SK-N-SH (cell line): ENCODE results near the gene MAN1B1. TPM values are rescaled to one million over a fixed set of nuclear protein-coding genes. Genes with fewer than 3 reads are reported as not detected.
A peak's percentile ranks its signal among the peaks of the same experiment; 100 is the strongest.

Experiments
- CTCF ChIA-PET: fragments of 300-600, 350-600 bp; formaldehyde crosslinking; extraction: SDS; loops from one replicate; lab custom pipeline; 2021; lab: Yijun Ruan, JAX
- POLR2A ChIA-PET: fragments of 350-600 bp; sonication (Branson Sonifier 250); formaldehyde crosslinking; extraction: SDS; loops from one replicate; lab custom pipeline; 2020; ENCODE audit warnings: antibody characterized with exemption, inconsistent platforms; lab: Yijun Ruan, JAX
- DNase-seq: peaks from one replicate; pipeline ENCODE4 v3.0.0; 2012
- H2AFZ ChIP-seq: fragments of 200-600 bp; sonication (generic); 2 replicates; pipeline ENCODE4 v1.8.1; 2016; ENCODE audit warnings: antibody characterized with exemption, mild to moderate bottlenecking, low read depth
- H3F3A ChIP-seq: fragments of 200-600 bp; sonication (generic); replicated peaks from 2 replicates; pipeline ENCODE3; 2016; ENCODE audit warnings: antibody characterized with exemption, mild to moderate bottlenecking; ENCODE audit not compliant: insufficient read depth
- H3K27ac ChIP-seq, 2 experiments: fragments of 200-500 bp in 1 of 2; fragments of 200-600 bp in 1 of 2; sonication (Bioruptor generic) in 1 of 2; sonication (generic), shearing (Covaris generic) in 1 of 2; 2 replicates each; pipeline versions ENCODE4 v1.5.1 to v1.6.1; 2014 to 2016; ENCODE audit warnings: low read depth in 2 of 2, inconsistent platforms in 1 of 2, low read length in 1 of 2, mild to moderate bottlenecking in 1 of 2, mixed read lengths in 1 of 2
- H3K27me3 ChIP-seq: fragments of 200-600 bp; sonication (generic), shearing (Covaris generic); 2 replicates; pipeline ENCODE4 v1.6.1; 2016; ENCODE audit warnings: mixed run types; ENCODE audit not compliant: insufficient read depth
- H3K36me3 ChIP-seq, 2 experiments: fragments of 200-500 bp in 1 of 2; fragments of 200-600 bp in 1 of 2; sonication (Bioruptor generic) in 1 of 2; sonication (generic) in 1 of 2; replicated peaks in 1 of 2; 2 replicates each; pipeline versions ENCODE3 to v1.5.1; 2014 to 2016; ENCODE audit warnings: low read length in 1 of 2, mild to moderate bottlenecking in 1 of 2; ENCODE audit not compliant: insufficient read depth in 2 of 2, control insufficient read depth in 1 of 2
- H3K4me1 ChIP-seq, 2 experiments: fragments of 200-500 bp in 1 of 2; fragments of 200-600 bp in 1 of 2; sonication (Bioruptor generic) in 1 of 2; sonication (generic), shearing (Covaris generic) in 1 of 2; 2 replicates each; pipeline versions ENCODE4 v1.5.1 to v1.6.1; 2014 to 2016; ENCODE audit warnings: low read depth in 1 of 2, low read length in 1 of 2, mixed run types in 1 of 2; ENCODE audit not compliant: insufficient read depth in 2 of 2, control insufficient read depth in 1 of 2
- H3K4me2 ChIP-seq: fragments of 200-600 bp; sonication (generic), shearing (Covaris generic); 2 replicates; pipeline ENCODE4 v1.6.1; 2017; ENCODE audit warnings: mixed run types
- H3K4me3 ChIP-seq, 2 experiments: fragments of 200-500 bp in 1 of 2; fragments of 200-600 bp in 1 of 2; sonication (Bioruptor generic) in 1 of 2; sonication (generic), shearing (Covaris generic) in 1 of 2; 2 replicates each; pipeline versions ENCODE4 v1.5.1 to v1.8.1; 2014 to 2016; ENCODE audit warnings: low read depth in 2 of 2, inconsistent platforms in 1 of 2, low read length in 1 of 2, mild to moderate bottlenecking in 1 of 2, mixed read lengths in 1 of 2, moderate library complexity in 1 of 2
- H3K79me2 ChIP-seq: fragments of 200-600 bp; sonication (generic); 2 replicates; pipeline ENCODE4 v1.8.1; 2017; ENCODE audit warnings: mild to moderate bottlenecking; ENCODE audit not compliant: insufficient read depth
- H3K9ac ChIP-seq: fragments of 200-600 bp; sonication (generic); 2 replicates; pipeline ENCODE4 v1.6.1; 2017; ENCODE audit warnings: mixed run types
- H3K9me2 ChIP-seq: fragments of 200-600 bp; sonication (generic); 2 replicates; pipeline ENCODE4 v1.6.1; 2017; ENCODE audit warnings: mixed run types
- H3K9me3 ChIP-seq: fragments of 200-600 bp; sonication (generic); 2 replicates; pipeline ENCODE4 v1.6.1; 2017; ENCODE audit warnings: mixed run types, mild to moderate bottlenecking, moderate library complexity
- H4K20me1 ChIP-seq: fragments of 200-600 bp; sonication (generic); 2 replicates; pipeline ENCODE4 v1.6.1; 2017; ENCODE audit warnings: mild to moderate bottlenecking, mixed run types; ENCODE audit not compliant: insufficient read depth
- FOSL2 ChIP-seq: IDR thresholded peaks from 2 replicates; pipeline ENCODE4 v1.4.0; 2012; ENCODE audit warnings: low read depth, mild to moderate bottlenecking, moderate library complexity, borderline replicate concordance
- GABPA ChIP-seq: IDR thresholded peaks from 2 replicates; pipeline ENCODE4 v1.4.0; 2012; ENCODE audit warnings: low read depth, mild to moderate bottlenecking
- MXI1 ChIP-seq: IDR thresholded peaks from 2 replicates; pipeline ENCODE4 v1.6.1; 2012; ENCODE audit warnings: mild to moderate bottlenecking, low read depth, low read length, improper control_type of control experiment
- RAD21 ChIP-seq: IDR thresholded peaks from 2 replicates; pipeline ENCODE4 v1.6.1; 2012; ENCODE audit warnings: mild to moderate bottlenecking, low read length
- WGBS: methylation state at CpG from one replicate; pipeline ENCODE4 v1.1.6; 2017; ENCODE audit warnings: low lambda C conversion rate; 5-methylcytosine and 5-hydroxymethylcytosine counted together
- polyA plus RNA-seq, 3 experiments: library from polyadenylated mRNA; depleted of rRNA; stranded (reverse); fragments of >200 nt; gene quantifications; 2 replicates each; pipeline ENCODE4 v1.2.3, GENCODE V29; 2012
- TF ChIP-seq, protein P1 (sequence below): IDR thresholded peaks from 2 replicates; pipeline ENCODE4 v1.4.0; 2012; ENCODE audit warnings: low read depth
- TF ChIP-seq, protein P2 (sequence below): IDR thresholded peaks from 2 replicates; pipeline ENCODE4; 2012
- TF ChIP-seq, protein P3 (sequence below): fragments of 200-600 bp; sonication (generic); IDR thresholded peaks from 2 replicates; pipeline ENCODE4 v1.6.1; 2017; ENCODE audit warnings: antibody characterized with exemption, mild to moderate bottlenecking, moderate library complexity
- TF ChIP-seq, protein P4 (sequence below): IDR thresholded peaks from 2 replicates; pipeline ENCODE4 v1.4.0; 2012; ENCODE audit warnings: low read depth, borderline replicate concordance

Gene MAN1B1
- polyA plus RNA-seq, 1 of the 3 experiments (the other 2 are of a cell fraction) = 57.8 TPM

DNA sequence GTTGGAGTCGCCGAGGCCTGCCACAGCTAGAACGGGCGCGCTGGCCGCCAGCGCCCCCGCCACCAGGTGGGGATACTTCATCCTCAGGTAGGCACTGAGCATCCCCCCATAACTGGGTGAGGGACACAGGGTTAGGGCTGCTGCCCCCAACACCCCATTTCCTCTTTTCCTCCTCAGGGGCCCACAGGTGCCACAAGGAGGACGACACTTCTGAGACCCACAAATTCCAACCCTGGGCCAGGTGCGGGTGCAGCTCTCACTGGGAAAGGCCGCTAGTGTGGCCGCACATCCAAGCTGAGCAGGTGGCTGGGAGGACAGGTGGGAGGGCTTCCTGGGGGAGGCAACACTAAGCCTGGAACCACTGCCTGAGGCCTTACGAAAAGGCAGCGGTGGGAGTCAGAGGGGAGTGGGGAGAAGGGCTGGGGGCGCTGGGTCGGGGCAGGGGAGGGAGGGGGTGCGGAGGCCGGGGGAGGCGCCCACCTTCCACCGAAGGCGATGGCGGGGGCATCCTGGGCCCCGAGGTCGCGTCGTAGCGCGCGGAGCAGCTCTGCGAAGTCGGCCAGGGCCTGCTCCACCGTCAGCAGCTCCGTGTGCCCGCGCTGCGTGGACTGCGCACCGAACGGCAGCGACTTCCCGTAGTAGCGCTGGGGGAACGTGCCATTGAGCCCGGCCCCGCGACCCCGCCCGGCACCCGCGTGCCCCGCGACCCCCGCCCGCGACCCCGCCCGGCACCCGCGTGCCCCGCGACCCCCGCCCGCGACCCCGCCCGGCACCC, 26.8 kb downstream of the MAN1B1 start:
- Histone ChIP-seq H3K27me3 (no peaks in the 10 kb centered on the region), H3K9me3 (no peaks in the 10 kb centered on the region), H3F3A (no peaks in the 10 kb centered on the region), H3K27ac (no peak overlapping the region), H2AFZ (no peak overlapping the region), H3K4me1 (peaks cover 0 to 10% of the 10 kb centered on the region in 2 experiments; a peak in 1 of 4 replicates), H3K9ac (no peak overlapping the region), H3K4me2 (no peak overlapping the region; the same call in 1 of the 2 replicates), H3K36me3 (peaks cover 0 to 37% of the 10 kb centered on the region in 2 experiments), H4K20me1 (no peaks in the 10 kb centered on the region), H3K4me3 (peak overlapping the region in 1 of 2 experiments; percentile 39; a peak in 2 of 4 replicates), H3K9me2 (no peaks in the 10 kb centered on the region), H3K79me2 (no peaks in the 10 kb centered on the region)
- WGBS = 73% methylated on average over 24 of the region's 66 CpGs
- no peak for TF ChIP-seq FOSL2
- TF ChIP-seq, protein P1, sequence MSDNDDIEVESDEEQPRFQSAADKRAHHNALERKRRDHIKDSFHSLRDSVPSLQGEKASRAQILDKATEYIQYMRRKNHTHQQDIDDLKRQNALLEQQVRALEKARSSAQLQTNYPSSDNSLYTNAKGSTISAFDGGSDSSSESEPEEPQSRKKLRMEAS = 0 out of 2 replicates have a peak, but pooled peaks have one; percentile 5
- DNase-seq = peak; percentile 76
- ChIA-PET POLR2A (interaction anchor here (0.6 to 1.6 kb wide), 3 partner anchors 16 to 127 kb away, joined by 3 to 7 read pairs (median 4); partner anchors contain the start of gene TUBB4B), CTCF (interaction anchor here (1.4 to 4.4 kb wide), 4 partner anchors 17 to 123 kb away, joined by 3 to 27 read pairs (median 6); partner anchors contain the start of gene RNF224)

DNA sequence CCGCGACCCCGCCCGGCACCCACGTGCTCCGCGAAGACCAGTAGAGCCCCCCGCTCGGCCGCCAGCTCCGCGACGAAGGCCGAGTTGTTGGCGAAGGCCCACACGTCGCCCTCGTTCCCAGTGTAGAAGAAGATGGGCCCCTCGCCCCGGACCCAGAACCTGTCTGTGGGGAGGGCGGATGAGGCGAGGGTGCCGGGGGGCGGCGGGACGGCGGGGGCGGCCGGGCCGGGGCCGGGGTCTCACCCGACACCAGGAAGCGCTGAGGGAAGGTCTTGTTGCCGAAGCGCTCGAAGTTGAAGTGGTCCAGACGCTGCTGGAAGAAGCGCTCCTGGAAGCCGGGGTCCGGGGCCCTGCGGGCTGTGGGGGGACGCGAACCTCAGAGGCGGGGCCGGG, 27.4 kb downstream of the MAN1B1 start:
- ChIA-PET CTCF (interaction anchor here (1.4 to 4.4 kb wide), 5 partner anchors 63 to 122 kb away, joined by 3 to 27 read pairs (median 8); partner anchors contain the start of genes NPDC1 and RNF224), POLR2A (interaction anchor here (0.9 to 1.6 kb wide), 3 partner anchors 16 to 127 kb away, joined by 3 to 7 read pairs (median 4); partner anchors contain the start of gene TUBB4B)
- Histone ChIP-seq H3K4me1 (peaks cover 0 to 10% of the 10 kb centered on the region in 2 experiments; a peak in 1 of 4 replicates), H3K27me3 (no peaks in the 10 kb centered on the region), H3K9me3 (no peaks in the 10 kb centered on the region), H3F3A (no peaks in the 10 kb centered on the region), H3K27ac (peak overlapping the region in 1 of 2 experiments; percentile 2; a peak in 1 of 4 replicates), H2AFZ (no peak overlapping the region), H3K4me2 (peak overlapping the region; percentile 94), H3K36me3 (peaks cover 0 to 30% of the 10 kb centered on the region in 2 experiments), H3K79me2 (no peaks in the 10 kb centered on the region), H3K4me3 (peak overlapping the region; percentile 58 to 65), H4K20me1 (no peaks in the 10 kb centered on the region), H3K9ac (peak overlapping the region; percentile 57), H3K9me2 (no peaks in the 10 kb centered on the region)
- WGBS = no CpG with 5 or more reads among the region's 45 CpGs
- peak; percentile 76 for DNase-seq
- TF ChIP-seq, protein P1 = 0 out of 2 replicates have a peak, but pooled peaks have one; percentile 8
- TF ChIP-seq RAD21 = no peak

DNA sequence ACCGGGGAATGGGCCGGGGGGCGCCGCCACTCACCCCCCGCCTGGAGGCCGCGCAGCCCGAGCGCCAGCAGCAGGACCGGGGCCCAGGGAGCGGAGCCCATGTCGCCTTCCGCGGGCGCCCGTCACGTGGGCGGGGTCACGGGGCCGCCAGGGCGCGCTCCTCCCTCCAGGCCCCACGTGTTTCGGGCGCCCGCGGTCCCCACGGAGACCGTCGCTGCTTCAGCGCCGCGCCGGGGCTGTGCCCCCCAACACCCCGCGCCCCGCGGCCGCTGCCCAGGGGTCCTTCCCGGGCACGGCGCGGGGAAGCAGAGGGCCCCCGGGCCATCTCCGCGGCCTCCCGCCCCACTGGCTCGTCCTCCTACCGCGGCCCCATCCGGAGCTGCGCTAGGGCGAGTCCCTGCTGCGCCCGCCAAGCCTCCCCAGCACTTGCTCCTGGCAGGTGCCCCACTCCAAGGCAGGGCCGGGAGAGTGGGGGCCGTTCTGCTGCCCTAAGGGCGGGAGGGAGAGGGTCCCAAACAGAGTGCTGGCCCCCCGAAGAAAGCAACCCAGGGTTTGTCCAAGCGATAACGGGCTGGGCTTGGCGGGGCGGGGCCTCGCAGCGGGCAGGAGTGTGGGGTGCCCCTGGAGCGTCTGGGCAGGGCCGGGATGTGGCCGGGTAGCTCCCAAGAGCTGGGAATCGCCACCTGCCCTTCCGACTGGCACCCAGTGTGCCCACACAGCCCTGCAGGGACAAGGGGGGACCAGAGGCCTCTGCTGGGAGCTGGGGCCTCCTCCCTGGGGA, 28.0 kb downstream of the MAN1B1 start, which contains the start of gene DPP7:
Gene DPP7, minus strand, starts transcription at position 121 of the 781 bp plus-strand sequence. Its CDS starts 20 bp downstream, at position 101.
- no peaks in the 10 kb centered on the region for H3K27me3 ChIP-seq
- H3K4me3 ChIP-seq = peak within 1 kb of the TSS; percentile 58 to 65
- no peaks in the 10 kb centered on the region for H3K9me2 ChIP-seq
- peaks cover 0 to 10% of the 10 kb centered on the region in 2 experiments; a peak in 1 of 4 replicates for H3K4me1 ChIP-seq
- peak within 1 kb of the TSS in 1 of 2 experiments; percentile 39; a peak in 1 of 4 replicates for H3K27ac ChIP-seq
- peak within 1 kb of the TSS; percentile 94 for H3K4me2 ChIP-seq
- H2AFZ ChIP-seq = peak within 1 kb of the TSS; percentile 56; the same call in 1 of the 2 replicates
- peaks cover 0 to 26% of the 10 kb centered on the region in 2 experiments for H3K36me3 ChIP-seq
- H3K9me3 ChIP-seq = no peaks in the 10 kb centered on the region
- ChIA-PET CTCF (interaction anchor here (0.8 to 4.4 kb wide), 7 partner anchors 23 to 122 kb away, joined by 3 to 27 read pairs (median 4); partner anchors contain the start of genes NPDC1 and RNF224), POLR2A (interaction anchor here (0.7 to 1.6 kb wide), 7 partner anchors 15 to 126 kb away, joined by 3 to 7 read pairs (median 3); partner anchors contain the start of gene TUBB4B)
- DNase-seq = peak; percentile 95
- H3K79me2 ChIP-seq = no peaks in the 10 kb centered on the region
- WGBS = no CpG with 5 or more reads among the region's 70 CpGs
- H3K9ac ChIP-seq = peak within 1 kb of the TSS; percentile 57
- H3F3A ChIP-seq = no peaks in the 10 kb centered on the region
- H4K20me1 ChIP-seq = no peaks in the 10 kb centered on the region
- TF ChIP-seq, protein P2, sequence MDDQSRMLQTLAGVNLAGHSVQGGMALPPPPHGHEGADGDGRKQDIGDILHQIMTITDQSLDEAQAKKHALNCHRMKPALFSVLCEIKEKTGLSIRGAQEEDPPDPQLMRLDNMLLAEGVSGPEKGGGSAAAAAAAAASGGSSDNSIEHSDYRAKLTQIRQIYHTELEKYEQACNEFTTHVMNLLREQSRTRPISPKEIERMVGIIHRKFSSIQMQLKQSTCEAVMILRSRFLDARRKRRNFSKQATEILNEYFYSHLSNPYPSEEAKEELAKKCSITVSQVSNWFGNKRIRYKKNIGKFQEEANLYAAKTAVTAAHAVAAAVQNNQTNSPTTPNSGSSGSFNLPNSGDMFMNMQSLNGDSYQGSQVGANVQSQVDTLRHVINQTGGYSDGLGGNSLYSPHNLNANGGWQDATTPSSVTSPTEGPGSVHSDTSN = peak; percentile 16; the same call in 1 of the 2 replicates
- TF ChIP-seq GABPA (no peak), MXI1 (peak; percentile 92)
- TF ChIP-seq, protein P3, sequence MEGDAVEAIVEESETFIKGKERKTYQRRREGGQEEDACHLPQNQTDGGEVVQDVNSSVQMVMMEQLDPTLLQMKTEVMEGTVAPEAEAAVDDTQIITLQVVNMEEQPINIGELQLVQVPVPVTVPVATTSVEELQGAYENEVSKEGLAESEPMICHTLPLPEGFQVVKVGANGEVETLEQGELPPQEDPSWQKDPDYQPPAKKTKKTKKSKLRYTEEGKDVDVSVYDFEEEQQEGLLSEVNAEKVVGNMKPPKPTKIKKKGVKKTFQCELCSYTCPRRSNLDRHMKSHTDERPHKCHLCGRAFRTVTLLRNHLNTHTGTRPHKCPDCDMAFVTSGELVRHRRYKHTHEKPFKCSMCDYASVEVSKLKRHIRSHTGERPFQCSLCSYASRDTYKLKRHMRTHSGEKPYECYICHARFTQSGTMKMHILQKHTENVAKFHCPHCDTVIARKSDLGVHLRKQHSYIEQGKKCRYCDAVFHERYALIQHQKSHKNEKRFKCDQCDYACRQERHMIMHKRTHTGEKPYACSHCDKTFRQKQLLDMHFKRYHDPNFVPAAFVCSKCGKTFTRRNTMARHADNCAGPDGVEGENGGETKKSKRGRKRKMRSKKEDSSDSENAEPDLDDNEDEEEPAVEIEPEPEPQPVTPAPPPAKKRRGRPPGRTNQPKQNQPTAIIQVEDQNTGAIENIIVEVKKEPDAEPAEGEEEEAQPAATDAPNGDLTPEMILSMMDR = no peak
- TF ChIP-seq, protein P1 = peak; percentile 82
- TF ChIP-seq, protein P4, sequence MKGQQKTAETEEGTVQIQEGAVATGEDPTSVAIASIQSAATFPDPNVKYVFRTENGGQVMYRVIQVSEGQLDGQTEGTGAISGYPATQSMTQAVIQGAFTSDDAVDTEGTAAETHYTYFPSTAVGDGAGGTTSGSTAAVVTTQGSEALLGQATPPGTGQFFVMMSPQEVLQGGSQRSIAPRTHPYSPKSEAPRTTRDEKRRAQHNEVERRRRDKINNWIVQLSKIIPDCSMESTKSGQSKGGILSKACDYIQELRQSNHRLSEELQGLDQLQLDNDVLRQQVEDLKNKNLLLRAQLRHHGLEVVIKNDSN = peak; percentile 91
